ENCODE data around the gene TAF11. TPM values are rescaled to one million over a fixed set of nuclear protein-coding genes. Genes with fewer than 3 reads are reported as not detected.

TAF11 gene
- total and polyA plus RNA-seq, 10 donors, result 19.1 to 56.3 (median 25.9) TPM

GRCh38 chr6:34922177-34922663 is 34.4 kb upstream of the TAF11 start:
- DNase-seq, result no peak
- H3K27me3 ChIP-seq (replicated peaks in 1 of 7), result no peaks in the 10 kb centered on the region
- 76 to 80% (median 78%) methylated on average over 3 of the region's 3 CpGs for WGBS, 5 donors
- no peaks in the 10 kb centered on the region for H3K9me3 ChIP-seq
- intact Hi-C loops (cut with DNase I; ENCODE audit: low total_unique reads), result no loop called here
- no peak for TF ChIP-seq POLR2AphosphoS5 (IDR thresholded peaks at IDR 0.05)
- no peak for TF ChIP-seq CTCF (IDR thresholded peaks at IDR 0.05 in 8 of 11, conservative IDR thresholded peaks at IDR 0.05 in 3 of 11)
- TF ChIP-seq POLR2A (IDR thresholded peaks at IDR 0.05), result no peak
- no peak overlapping the region for H3K27ac ChIP-seq
- H3K36me3 ChIP-seq, result peaks cover 0 to 9% (median 0%) of the 10 kb centered on the region in 6 donors
- peaks cover 0 to 12% (median 7%) of the 10 kb centered on the region in 6 donors for H3K4me1 ChIP-seq
- H3K4me3 ChIP-seq, result no peak overlapping the region

DNA sequence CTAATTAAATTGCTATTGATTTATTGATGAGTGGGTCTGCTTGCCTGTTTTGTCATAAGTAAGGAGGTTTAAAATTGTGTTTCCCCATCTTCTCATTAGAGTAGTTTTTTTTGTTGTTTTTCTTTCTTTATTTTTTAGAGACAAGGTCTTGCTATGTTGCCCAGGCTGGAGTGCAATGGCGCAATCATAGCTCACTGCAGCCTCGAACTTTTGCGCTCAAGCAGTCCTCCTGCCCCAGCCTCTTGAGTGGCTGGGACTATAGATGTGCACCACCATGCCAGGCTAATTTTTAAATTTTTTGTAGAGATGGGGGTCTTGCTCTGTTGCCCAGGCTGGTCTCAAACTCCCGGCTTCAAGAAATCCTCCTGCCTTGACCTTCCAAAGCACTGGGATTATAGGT is 32.3 kb upstream of the TAF11 start:
- DNase-seq, result no peak
- TF ChIP-seq POLR2AphosphoS5 (IDR thresholded peaks at IDR 0.05) (no peak), POLR2A (IDR thresholded peaks at IDR 0.05) (no peak), CTCF (IDR thresholded peaks at IDR 0.05 in 8 of 11, conservative IDR thresholded peaks at IDR 0.05 in 3 of 11) (no peak)

DNA sequence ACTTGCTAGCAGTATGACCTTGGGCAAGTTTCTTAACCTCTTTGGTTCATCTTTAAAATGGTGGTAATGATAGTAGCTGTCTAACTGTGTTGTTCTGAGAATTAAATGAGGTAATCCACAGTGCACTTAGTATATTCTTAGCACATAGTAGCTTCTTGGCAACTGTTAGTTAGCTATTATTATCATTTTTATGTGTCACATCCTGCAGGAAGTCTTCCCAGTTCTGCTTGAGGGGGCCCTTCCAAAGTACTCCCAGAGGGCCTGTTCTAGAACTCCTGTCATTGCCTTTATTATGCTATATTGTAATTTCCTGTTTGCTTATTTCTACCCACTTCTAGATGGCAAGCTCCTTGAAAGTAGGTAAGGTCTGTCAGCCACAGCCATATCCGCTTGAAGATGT is 31.8 kb upstream of the TAF11 start:
- H3K4me1 ChIP-seq, result peaks cover 3 to 24% (median 10%) of the 10 kb centered on the region in 6 donors
- 92 to 100% (median 98%) methylated on average over 1 of the region's 1 CpG for WGBS, 5 donors

More for the DNA sequence above, 32.3 kb upstream of the TAF11 start:
- peaks cover 3 to 22% (median 10%) of the 10 kb centered on the region in 6 donors for H3K4me1 ChIP-seq
- H3K9me3 ChIP-seq, result no peaks in the 10 kb centered on the region
- peaks cover 0 to 9% (median 0%) of the 10 kb centered on the region in 6 donors for H3K36me3 ChIP-seq
- intact Hi-C loops (cut with DNase I; ENCODE audit: low total_unique reads), result no loop called here
- H3K27ac ChIP-seq, result no peak overlapping the region
- H3K27me3 ChIP-seq (replicated peaks in 1 of 7), result no peaks in the 10 kb centered on the region
- H3K4me3 ChIP-seq, result no peak overlapping the region
- 83 to 100% (median 95%) methylated on average over 4 of the region's 4 CpGs for WGBS, 5 donors

More for the DNA sequence above, 31.8 kb upstream of the TAF11 start:
- intact Hi-C loops (cut with DNase I; ENCODE audit: low total_unique reads), result no loop called here
- no peak for TF ChIP-seq CTCF (IDR thresholded peaks at IDR 0.05 in 8 of 11, conservative IDR thresholded peaks at IDR 0.05 in 3 of 11)
- TF ChIP-seq POLR2A (IDR thresholded peaks at IDR 0.05), result no peak
- no peak for TF ChIP-seq POLR2AphosphoS5 (IDR thresholded peaks at IDR 0.05)
- H3K4me3 ChIP-seq, result no peak overlapping the region
- H3K27ac ChIP-seq, result no peak overlapping the region
- no peaks in the 10 kb centered on the region for H3K27me3 ChIP-seq (replicated peaks in 1 of 7)
- no peak for DNase-seq
- peaks cover 0 to 9% (median 0%) of the 10 kb centered on the region in 6 donors for H3K36me3 ChIP-seq
- H3K9me3 ChIP-seq, result no peaks in the 10 kb centered on the region

Data from spleen (tissue), 11 donors.